Measurements from ENCODE around the gene SMARCC2.

SMARCC2 gene

GRCh38 chr12:56130876-56131275, 58.4 kb downstream of the SMARCC2 start:
- H4K20me1 ChIP-seq (ENCODE audit: insufficient read depth, low read length): no peaks in the 10 kb centered on the region
- no peak overlapping the region for H3K4me2 ChIP-seq (ENCODE audit: low read length)
- H3K4me1 ChIP-seq (ENCODE audit: low read length): peaks cover 22% of the 10 kb centered on the region
- TF ChIP-seq EZH2phosphoT487 (IDR thresholded peaks at IDR 0.05; ENCODE audit: low read depth): no peak
- TF ChIP-seq, protein P1, sequence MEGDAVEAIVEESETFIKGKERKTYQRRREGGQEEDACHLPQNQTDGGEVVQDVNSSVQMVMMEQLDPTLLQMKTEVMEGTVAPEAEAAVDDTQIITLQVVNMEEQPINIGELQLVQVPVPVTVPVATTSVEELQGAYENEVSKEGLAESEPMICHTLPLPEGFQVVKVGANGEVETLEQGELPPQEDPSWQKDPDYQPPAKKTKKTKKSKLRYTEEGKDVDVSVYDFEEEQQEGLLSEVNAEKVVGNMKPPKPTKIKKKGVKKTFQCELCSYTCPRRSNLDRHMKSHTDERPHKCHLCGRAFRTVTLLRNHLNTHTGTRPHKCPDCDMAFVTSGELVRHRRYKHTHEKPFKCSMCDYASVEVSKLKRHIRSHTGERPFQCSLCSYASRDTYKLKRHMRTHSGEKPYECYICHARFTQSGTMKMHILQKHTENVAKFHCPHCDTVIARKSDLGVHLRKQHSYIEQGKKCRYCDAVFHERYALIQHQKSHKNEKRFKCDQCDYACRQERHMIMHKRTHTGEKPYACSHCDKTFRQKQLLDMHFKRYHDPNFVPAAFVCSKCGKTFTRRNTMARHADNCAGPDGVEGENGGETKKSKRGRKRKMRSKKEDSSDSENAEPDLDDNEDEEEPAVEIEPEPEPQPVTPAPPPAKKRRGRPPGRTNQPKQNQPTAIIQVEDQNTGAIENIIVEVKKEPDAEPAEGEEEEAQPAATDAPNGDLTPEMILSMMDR (IDR thresholded peaks at IDR 0.05; ENCODE audit: low read depth, low read length): no peak
- H3K9ac ChIP-seq (ENCODE audit: low read length): no peak overlapping the region
- no peaks in the 10 kb centered on the region for H3K27me3 ChIP-seq (ENCODE audit: low read depth, low read length)
- H3K36me3 ChIP-seq (replicated peaks; ENCODE audit: low read depth, low read length): peaks cover 37% of the 10 kb centered on the region
- no peaks in the 10 kb centered on the region for H3K9me3 ChIP-seq (ENCODE audit: insufficient read depth, low read length)
- no peak overlapping the region for H2AFZ ChIP-seq (ENCODE audit: low read depth, low read length)
- H3K27ac ChIP-seq (ENCODE audit: low read length): no peak overlapping the region
- no peak overlapping the region for H3K4me3 ChIP-seq (ENCODE audit: low read length)
- H3K79me2 ChIP-seq (ENCODE audit: low read length): peaks cover 11% of the 10 kb centered on the region

- Histone ChIP-seq H3K27me3 (ENCODE audit: low read depth, low read length) (no peaks in the 10 kb centered on the region), H3K9ac (ENCODE audit: low read length) (no peak overlapping the region), H3K4me1 (ENCODE audit: low read length) (peaks cover 29% of the 10 kb centered on the region), H2AFZ (ENCODE audit: low read depth, low read length) (no peak overlapping the region), H4K20me1 (ENCODE audit: insufficient read depth, low read length) (no peaks in the 10 kb centered on the region), H3K4me2 (ENCODE audit: low read length) (peak overlapping the region; percentile 86), H3K27ac (ENCODE audit: low read length) (no peak overlapping the region), H3K4me3 (ENCODE audit: low read length) (no peak overlapping the region), H3K36me3 (replicated peaks; ENCODE audit: low read depth, low read length) (peaks cover 37% of the 10 kb centered on the region), H3K9me3 (ENCODE audit: insufficient read depth, low read length) (no peaks in the 10 kb centered on the region), H3K79me2 (ENCODE audit: low read length) (peaks cover 11% of the 10 kb centered on the region)
- TF ChIP-seq, protein P1 (IDR thresholded peaks at IDR 0.05; ENCODE audit: low read depth, low read length): no peak
- no peak for TF ChIP-seq EZH2phosphoT487 (IDR thresholded peaks at IDR 0.05; ENCODE audit: low read depth)
These were observed 59.3 kb downstream of the SMARCC2 start for GRCh38 chr12:56129942-56130495.

GRCh38 chr12:56129206-56129941, 59.9 kb downstream of the SMARCC2 start:
- no peaks in the 10 kb centered on the region for H3K9me3 ChIP-seq (ENCODE audit: insufficient read depth, low read length)
- peak overlapping the region; percentile 94 for H3K9ac ChIP-seq (ENCODE audit: low read length)
- H3K36me3 ChIP-seq (replicated peaks; ENCODE audit: low read depth, low read length): peaks cover 37% of the 10 kb centered on the region
- no peaks in the 10 kb centered on the region for H4K20me1 ChIP-seq (ENCODE audit: insufficient read depth, low read length)
- H2AFZ ChIP-seq (ENCODE audit: low read depth, low read length): no peak overlapping the region
- peak overlapping the region; percentile 97 for H3K4me3 ChIP-seq (ENCODE audit: low read length)
- peaks cover 11% of the 10 kb centered on the region for H3K79me2 ChIP-seq (ENCODE audit: low read length)
- peak overlapping the region; percentile 86 for H3K4me2 ChIP-seq (ENCODE audit: low read length)
- H3K27me3 ChIP-seq (ENCODE audit: low read depth, low read length): no peaks in the 10 kb centered on the region
- no peak for TF ChIP-seq EZH2phosphoT487 (IDR thresholded peaks at IDR 0.05; ENCODE audit: low read depth)
- TF ChIP-seq, protein P1 (IDR thresholded peaks at IDR 0.05; ENCODE audit: low read depth, low read length): no peak
- no peak overlapping the region for H3K27ac ChIP-seq (ENCODE audit: low read length)
- H3K4me1 ChIP-seq (ENCODE audit: low read length): peaks cover 29% of the 10 kb centered on the region

DNA sequence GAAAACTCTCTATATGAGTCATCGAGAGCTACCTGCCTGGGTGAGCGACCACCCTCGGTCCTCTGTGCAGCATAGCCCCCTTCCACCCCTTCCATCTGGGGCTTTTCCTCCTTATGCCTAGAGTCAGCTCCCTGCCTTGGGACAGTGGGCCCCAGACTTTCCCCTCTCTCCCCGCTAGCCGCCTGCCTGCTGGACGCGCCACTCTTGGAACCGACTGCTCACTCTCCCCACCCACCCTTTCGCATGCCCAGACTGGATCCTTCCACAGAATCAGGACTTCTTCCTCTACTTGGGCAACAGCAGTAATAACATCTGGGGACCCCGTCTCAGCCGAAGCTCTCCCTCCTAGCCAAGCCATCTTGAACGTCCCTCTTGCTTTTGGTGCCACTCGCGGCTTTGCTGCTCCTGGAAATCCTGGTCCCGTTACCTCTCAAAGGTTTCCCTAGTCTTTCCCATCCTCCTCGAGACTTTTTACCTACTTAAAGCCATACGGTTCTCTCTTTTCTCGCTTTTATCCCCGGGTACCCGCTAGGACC, 60.5 kb downstream of the SMARCC2 start:
- peak overlapping the region; percentile 86 for H3K4me2 ChIP-seq (ENCODE audit: low read length)
- TF ChIP-seq EZH2phosphoT487 (IDR thresholded peaks at IDR 0.05; ENCODE audit: low read depth): no peak
- TF ChIP-seq, protein P1 (IDR thresholded peaks at IDR 0.05; ENCODE audit: low read depth, low read length): no peak
- H3K9ac ChIP-seq (ENCODE audit: low read length): peak overlapping the region; percentile 94
- 0 out of 2 replicates have a peak overlapping the region, but pooled peaks have one; percentile 49 for H2AFZ ChIP-seq (ENCODE audit: low read depth, low read length)
- H3K9me3 ChIP-seq (ENCODE audit: insufficient read depth, low read length): no peaks in the 10 kb centered on the region
- H3K36me3 ChIP-seq (replicated peaks; ENCODE audit: low read depth, low read length): peaks cover 30% of the 10 kb centered on the region
- H3K27ac ChIP-seq (ENCODE audit: low read length): peak overlapping the region; percentile 55; the same call in 1 of the 2 replicates
- no peaks in the 10 kb centered on the region for H3K27me3 ChIP-seq (ENCODE audit: low read depth, low read length)
- H3K4me3 ChIP-seq (ENCODE audit: low read length): peak overlapping the region; percentile 97
- no peaks in the 10 kb centered on the region for H4K20me1 ChIP-seq (ENCODE audit: insufficient read depth, low read length)
- H3K4me1 ChIP-seq (ENCODE audit: low read length): peaks cover 29% of the 10 kb centered on the region
- peaks cover 11% of the 10 kb centered on the region for H3K79me2 ChIP-seq (ENCODE audit: low read length)
